Central memory CD4-positive, alpha-beta T cell (primary cell): ENCODE data around the gene SLBP.
"Not testable (repeated sequence)": the region's sequence is repeated elsewhere in the genome, so short reads cannot be mapped to it uniquely, and the experiment has no call there.

Experiments used
- DNase-seq: peaks from one replicate; pipeline ENCODE4 v3.0.0; 2022

Gene SLBP

DNA sequence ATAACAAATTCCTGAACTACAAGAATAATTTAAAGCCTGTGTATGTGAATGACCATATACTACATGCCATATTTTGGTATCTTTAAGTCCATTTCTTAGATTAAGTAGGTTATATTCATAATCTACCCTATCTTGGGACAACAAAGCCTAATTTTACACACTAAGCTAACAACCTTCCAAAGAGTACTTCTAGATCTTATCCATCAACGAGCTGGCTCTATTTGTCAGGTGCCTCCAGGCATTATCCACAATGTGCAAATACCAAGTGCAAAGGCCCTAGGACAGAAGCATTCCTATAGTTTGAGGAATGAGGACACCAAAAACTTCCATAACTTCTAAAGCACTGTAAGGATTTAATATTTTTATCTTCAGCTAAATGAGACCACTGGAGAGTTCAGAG, 3.5 kb downstream of the SLBP start:
- no peak for DNase-seq

DNA sequence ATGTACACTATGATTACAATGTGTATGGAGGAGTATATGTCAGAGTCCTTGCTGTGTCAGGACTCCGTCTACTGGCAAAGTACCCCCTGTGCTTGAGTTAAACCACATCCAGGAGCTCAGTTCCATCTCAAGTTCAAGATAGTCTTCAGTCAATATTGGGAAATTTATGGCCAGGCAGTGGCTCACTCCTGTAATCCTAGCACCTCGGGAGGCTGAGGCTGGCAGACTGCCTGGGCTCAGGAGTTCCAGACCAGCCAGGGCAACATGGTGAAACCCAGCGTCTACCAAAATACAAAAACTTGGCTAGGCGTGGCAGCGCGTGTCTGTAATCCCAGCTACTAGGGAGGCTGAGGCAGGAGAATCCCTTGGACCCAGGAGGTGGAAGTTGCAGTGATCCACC, 5.8 kb downstream of the SLBP start:
- no peak for DNase-seq

DNA sequence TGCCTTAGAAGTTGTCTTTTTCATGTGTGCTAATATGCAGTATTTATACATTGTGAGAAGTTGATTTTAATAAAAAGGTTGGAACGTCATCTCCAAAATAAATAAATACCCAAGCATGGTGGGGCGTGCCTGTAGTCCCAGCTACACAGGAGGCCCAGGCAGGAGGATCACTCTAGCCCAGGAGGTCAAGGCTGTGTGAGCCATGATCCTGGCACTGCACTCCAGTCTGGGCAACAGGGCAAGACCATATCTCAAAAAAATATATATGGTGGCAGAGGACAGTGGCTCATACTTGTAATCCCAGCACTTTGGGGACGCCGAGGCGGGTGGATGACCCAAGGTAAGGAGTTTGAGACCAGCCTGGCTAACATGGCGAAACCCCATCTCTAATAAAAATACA, 6.4 kb downstream of the SLBP start:
- DNase-seq, result no peak

DNA sequence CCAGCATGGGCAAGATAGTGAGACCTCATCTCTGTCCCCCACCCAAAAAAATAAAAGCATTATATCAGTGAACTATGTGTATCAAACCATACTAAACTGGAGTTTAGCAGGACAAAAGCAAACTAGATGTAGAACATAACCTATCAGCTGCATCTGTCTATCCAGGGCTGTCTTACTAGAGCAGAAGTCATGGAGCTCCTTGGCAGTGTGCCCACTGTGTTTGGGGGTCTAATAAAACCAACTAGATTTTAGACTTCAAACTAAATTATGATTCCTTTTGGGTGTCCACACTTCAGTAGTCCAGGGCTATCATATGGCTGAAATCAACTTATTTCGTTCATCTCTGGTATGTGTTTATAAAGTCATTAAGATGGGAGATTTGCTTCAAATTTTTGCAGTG, 8.3 kb downstream of the SLBP start:
- no peak for DNase-seq

DNA sequence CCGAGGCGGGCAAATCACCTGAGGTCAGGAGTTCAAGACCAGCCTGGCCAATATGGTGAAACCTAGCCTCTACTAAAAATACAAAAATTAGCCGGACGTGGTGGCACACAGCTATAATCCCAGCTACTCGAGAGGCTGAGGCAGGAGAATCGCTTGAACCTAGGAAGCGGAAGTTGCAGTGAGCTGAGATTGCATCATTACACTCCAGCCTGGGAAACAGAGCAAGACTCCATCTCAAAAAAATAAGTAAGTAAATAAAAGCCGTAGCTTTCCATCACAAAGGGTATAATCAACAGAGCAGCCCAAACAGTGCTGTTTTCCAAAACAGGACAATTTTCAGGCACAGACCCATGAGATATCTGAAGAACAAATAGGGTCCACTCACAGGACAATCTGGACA, 10.4 kb downstream of the SLBP start:
- not testable (repeated sequence) for DNase-seq

DNA sequence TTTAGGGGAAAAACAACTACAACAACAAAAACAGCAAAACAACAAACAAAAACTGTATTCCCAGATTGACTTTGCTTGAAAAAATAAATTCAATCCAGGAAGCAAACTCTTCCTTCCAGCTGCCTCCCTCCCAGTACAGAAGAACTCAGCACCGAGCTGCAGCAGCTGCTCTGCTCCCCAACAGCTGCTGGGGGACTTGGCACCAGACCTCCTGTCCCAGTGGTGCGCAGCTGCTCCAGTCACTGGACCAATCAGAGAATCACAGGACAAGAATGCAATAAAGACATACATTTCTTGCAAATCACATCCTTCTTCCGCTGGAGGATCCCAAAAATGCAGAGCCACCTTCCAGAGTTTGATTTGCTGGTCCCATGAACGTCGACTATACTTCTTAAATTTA, 16.2 kb downstream of the SLBP start:
- no peak for DNase-seq

DNA sequence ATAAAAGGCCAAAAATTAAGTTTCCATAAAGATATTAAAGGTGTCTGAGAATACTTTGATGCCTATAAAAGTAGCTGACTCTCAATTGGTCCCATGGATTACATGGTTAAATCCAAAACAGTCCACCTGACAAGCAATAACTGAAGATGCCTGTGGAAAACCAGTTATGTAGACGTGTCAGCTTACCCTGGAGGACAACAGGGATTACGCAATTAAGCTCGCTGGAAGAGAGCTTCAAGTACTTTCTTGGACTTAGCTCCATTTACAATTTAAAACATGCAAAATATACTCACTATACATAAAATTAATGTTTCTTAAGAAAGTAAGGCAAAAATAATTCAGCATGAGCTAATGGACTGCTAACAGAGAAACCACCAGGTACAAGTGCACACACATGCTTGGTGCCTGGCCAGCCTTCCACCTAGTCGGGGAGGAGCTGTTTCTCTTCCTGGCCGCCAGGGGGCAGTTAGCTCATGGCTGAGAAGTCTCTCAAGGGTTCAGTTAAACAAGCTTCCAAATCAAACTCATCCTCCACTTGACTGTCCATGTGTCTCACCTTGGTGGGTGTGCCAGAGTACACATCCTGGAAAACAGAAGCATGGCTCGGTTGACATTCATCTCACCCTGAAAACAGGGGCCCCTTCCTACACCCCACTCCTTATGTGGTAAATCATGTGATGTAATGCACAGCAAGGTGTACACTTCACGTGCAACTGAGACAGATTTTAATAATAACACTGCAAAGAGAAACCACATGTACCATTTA, 18.8 kb downstream of the SLBP start:
- DNase-seq, result peak; percentile 78

DNA sequence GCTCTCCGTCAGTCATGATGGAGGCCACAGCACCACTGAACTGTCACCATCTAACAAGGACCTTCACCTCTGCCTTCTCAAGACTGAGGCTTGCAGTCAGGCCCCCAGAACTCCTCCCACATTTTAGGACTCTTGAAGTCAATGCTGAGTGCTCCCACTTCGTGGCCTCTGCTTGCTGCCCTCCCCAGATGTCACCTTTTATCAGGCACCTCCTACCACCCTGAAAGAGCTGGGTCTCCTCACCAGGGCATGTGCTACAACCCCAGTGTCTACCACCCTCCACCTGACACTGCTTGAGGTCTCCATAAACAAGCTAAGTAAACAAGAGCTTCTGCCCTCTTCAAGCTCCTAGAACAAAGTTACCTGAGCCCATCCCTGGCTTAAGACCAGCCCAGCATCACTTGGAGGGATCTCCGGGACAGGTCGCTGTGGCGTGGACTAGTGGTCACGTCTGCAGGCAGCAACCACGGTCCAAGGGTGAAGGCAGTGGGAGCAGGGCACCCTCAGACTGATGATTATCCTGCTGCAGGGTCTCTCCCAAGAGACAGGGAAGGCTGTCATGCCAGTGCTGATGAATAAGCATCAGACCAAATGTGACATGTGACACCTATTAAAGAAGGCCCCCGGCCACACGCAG, 20.3 kb downstream of the SLBP start:
- DNase-seq, result no peak

DNA sequence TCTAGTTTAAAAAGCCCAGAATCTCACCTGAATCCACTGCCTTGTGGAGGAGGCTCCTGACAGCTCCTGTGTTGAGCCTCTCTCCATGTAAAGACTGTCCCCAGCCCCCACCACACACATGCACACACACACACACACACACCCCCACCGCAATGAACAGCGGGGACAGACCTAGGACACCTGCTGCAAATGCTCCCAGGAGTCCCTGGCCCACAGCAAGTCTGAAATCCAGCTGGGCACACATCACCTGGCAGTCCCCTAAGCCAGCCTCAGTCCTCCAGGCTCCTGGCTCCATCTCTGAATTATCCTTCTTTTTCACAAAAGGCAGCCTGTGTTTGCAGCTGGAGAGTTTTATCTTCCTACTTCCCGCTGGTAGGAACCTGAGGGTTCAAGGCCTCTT, 21.4 kb downstream of the SLBP start:
- no peak for DNase-seq

DNA sequence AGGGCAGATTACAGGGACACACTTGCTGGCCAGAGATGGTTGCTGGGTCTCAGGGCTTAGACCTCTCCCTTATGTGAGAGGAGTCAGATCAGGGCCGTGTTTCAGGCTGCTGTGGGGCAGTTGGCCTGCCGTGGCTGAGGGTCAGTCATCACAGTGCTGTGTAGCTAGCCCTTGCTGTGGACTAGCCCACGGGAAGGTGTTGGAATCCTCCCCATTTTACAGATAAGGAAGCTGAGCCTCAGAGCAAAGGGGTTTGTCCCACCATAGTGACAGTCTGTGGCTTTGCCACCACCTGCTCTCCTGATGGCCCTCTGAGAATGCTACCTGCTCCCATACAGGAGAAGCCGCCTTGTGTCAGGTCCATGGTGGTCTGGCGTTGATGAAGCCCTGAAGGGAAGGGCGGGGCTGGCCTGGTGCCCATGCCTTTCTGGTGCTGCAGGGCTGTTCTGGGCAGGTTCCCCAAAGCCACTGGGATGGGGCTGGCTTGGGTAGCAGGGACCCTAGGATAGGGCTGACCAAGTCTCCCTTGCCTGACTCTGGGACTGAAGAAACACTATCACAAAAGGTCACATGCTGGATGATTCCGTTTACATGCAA, 25.6 kb downstream of the SLBP start:
- DNase-seq, result no peak

DNA sequence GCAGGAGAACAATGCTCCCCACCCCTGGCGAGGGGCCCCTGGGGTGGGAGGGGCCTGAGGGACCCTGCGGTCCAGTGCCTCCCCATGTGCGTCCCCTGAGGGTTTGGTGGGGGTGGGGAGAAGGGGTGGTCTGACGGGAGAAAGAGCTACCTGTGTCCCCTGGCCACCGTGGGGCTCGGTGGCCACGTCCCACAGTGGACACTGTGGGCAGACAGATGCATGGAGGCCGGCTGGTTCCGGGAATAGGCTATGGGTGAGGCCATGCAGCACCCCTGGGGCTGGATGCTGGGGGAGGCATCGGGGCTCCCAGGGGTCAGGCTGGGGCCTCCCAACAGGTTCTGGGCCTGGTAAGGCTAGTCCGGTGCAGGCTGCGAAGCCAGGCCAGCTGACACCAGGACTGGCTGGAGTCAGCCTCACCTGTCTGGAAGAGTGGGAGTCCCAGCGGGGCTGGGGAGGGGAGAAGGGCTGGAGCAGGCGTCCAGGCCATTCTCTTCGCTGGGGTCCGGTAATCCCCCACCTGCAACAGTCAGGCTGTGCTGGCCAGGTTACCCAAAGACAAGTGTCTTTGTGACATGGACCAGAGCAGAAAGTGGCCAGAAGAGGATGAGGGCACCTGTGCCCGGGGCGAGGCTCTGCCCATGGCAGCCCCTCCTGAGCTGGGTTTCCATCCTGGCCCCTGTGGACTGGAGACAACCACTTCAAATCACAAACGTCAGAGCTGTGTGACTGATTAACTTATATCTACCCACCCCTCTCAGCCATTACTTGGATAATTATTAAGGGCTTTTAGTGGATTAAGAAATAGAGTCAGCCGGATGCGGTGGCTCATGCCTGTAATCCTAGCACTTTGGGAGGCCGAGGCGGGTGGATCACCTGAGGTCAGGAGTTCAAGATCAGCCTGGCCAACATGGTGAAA, 26.6 kb downstream of the SLBP start:
- DNase-seq, result no peak

DNA sequence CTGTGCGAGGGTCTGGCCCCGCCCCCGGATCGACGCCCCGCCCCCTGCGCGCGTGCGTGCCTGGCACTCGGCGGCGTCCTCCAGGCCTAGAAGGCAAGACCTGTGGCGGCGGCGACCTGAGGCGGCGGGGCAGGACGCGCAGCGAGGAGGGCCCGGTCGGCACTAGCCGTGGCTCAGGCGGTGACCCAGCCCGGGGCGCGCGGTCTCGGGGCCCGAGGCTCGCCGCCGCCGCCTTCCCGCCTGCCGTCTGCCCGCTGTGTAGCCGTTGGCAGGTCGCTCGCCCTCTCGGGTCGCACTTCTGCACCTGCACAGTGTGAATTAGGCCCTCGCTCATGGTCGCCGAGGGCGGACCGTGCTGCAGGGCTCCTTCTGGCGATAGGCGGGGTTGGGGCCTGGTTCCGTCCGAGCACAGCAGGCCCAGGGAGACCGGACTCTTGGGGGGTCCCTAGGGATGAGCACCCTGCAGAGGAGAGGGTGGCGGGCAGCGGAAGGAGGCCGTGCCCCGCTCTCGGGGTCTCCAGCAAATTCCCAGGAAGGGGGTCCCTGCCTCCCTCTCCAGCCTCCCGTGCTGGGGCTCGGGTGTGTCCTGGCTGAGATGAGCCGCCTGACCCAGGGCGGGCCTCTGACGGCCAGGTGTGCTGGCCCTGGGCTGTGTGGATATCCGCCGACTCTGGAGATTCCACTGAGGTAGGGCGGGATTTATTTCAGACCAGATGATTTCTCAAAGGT, 27.4 kb downstream of the SLBP start:
- DNase-seq, result no peak

DNA sequence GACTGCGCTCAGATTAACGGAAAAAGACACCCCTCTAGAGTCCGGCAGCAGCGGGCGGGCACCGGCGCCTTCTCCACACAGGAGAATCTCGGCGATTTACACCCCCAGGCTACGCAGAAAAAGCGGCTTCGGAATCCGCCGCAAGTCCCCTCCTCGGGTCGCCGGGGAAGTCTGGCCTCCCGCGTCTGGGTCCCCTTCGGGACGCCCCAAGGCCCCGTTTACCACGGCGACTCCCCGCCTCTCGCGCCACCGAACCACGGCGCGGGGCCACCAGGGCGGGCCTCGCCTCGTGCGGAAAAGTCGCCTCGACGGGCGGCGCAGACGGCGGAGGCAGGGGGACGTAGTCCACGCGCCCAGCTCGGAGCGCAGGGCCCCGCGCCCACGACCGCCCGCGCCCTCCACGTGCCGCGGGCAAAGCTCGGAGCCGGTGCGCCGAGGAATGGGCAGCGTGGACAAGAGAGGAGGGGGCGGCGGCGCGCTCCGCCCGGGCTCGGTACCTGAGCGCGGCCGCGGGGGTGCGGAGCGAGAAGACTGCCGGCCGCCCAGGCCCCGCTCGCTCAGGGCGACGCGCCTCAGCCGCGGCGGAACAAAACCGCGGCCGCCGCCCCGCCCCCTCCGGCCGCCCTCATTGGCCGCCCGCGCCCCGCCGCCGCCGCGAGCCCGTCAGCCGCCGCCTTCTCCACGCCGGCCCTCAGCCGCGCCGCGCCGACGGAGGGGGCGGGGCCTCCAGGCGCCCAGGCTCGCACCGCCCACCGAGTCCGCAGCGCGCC, 28.2 kb downstream of the SLBP start, which contains the start of gene FAM53A:
FAM53A (minus strand) TSS at position 578 of the 770 bp plus-strand sequence. CDS start 15,572 bp downstream, outside the sequence.
- DNase-seq, result peak; percentile 90

DNA sequence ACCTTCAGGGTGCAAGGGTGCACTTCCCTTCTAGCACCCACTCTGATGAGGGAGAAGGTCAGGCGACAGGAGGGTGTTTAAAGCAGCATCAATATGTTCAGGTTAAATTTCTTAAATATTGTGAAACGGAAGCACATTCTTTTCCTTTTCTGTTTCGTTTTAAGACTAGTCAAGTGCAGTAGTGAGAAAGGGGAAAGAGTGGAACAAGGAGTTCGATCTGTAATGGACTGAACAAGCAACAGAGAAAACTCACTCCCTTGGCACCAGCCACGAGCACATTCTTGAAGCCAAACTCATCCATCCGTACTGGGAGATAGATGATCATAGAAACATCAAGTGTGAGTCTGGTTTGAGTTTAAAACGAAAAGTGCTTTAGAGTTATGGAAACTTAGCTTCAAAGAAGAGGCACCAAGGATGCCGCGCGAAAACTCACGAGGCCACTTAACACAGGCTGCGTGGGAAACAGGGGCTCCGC, 28.8 kb downstream of the SLBP start:
- no peak for DNase-seq

DNA sequence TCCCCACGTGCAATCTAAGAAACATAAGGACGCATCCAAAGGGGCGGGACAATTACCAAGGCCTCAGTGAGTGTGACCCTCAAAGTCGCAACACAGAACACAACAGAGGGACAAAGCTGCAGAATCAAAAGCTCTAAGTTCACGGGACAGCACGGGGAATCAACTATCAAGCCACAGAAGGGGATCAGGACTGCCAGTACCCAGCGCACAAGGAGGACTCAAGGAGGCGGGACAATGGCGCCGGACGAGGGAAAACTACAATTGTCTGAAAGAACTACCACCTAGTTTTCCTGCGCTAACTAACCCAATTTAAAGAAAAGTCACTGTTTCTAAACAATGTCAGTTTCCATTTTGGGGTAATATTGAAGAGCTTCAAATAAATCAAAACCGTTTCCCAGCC, 29.3 kb downstream of the SLBP start:
- no peak for DNase-seq

DNA sequence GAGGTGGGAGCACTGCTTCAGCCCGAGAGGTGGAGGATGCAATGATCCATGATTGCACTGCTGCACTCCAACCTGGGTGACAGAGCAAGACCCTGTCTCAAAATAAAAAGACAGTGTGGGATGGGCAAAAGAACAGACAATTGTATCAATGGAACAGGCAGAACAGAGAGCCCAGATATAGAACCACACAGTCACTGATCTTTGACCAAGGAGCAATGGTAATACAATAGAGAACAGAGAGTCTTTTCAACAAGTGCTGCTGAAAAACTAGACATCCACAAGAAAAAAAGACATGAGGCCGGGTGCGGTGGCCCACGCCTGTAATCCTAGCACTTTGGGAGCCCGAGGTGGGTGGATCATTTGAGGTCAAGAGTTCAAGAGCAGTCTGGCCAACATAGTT, 33.9 kb downstream of the SLBP start:
- no peak for DNase-seq

DNA sequence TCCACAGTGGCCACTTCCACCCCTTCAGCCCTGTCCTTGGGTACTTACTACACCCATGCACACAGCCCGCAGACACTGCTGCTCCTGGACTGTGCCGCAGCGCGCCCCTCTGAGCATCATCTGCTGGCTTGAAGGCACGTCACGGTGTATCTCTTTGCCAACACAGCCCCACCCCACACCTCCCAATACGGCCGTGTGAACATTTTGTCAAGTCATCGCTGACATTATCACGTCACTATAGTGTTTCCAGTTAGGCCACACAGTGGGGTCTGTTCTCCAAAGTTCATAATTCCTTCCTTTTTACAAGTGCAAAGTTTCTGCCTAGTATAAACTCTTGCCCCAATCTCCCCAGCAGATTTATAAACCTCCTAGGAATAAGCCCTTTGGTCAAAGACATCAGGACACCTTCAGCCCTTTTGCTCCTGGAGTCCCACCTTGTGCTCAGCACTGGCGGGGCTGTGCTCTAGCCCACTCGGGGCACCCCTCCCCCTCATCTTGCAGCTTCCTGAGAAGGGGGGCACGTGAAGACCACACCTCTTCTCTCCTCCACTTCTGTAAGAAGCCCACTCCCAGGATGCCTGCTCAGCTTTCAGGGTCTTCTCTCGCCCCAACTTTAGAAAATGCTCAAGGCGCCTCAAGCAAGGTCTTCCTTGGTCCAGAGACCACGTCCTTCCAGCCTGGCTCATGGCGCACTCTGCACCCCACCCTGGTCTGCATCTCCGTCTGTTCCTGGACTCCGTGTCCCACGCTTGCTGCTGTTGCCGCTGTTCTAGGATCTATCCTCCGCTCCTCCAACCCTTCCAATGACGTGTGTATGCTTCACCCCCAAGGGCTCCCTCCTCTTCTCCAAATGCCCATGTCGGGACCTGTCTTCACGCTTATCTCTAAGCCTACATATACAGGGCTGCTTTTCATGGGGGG, 35.3 kb downstream of the SLBP start:
- DNase-seq, result no peak

DNA sequence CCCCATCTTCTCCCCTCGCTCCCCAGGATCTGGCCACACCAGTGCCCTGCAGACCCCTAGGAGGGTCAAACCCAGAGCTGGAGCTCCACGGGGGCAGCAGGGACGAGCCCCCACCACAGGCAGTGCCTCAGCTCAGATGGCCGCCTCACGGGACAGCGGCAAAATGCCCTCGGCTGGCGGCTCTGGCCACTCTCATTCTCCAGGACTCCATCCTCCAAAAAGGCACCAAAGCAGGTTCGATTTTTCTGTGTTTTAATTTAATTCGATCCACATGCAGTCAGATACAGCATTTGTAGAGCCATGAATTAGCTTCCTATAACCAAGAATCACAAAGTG, 36.3 kb downstream of the SLBP start:
- no peak for DNase-seq

DNA sequence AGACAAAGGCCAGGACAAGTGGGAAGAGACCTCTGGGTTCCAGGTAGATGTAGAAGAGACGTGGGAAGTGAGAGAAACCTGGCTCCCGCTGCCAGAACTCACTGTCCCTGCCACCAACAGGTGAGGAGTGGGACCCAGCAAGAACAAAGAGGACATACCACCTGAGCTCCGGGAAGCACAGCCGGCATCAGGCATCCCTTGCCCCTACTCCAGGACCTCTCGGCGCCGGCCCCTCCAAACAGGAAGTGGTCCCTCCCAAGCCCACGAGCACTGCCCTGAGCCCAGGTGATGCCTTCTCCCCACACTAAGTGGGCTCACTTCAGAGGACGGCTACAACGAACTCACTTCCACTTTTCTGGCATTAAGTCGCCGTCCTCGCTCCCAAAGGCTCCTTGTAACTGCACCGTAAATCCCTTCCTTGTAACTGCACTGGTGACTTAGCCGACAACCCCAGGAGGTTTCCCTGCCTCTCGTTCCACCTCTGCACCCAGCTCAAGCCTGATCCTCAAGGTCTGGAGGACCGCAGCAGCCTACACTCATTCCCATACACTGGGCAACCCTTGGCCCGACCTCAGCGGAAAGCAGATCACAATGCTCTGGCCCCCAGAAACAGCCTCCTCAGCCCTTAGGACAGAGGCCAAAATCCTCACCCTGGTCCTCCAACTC, 36.9 kb downstream of the SLBP start:
- DNase-seq, result no peak

DNA sequence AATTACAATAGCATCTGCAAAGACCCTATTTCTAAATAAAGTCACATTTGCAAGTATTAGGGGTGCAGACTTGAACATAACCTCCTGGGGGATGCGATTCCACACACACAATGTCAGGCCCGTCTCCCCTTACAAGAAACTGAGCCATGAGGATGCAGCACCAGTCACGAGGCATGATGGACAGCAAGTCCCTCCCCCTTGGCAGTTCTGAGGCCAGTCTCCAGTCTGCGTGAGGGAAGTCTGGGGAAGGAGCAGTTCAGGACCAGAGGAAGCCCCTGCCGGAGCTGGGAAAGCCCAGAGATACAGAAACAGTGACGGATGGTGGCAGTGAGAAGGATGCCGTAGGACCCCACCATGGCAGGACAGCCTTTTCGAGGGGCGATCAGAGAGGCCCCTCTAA, 37.4 kb downstream of the SLBP start:
- no peak for DNase-seq
